Breast epithelium (tissue), 3 donors: ENCODE measurements around the gene OR5AP2.

ENCODE experiments used
- POLR2A ChIP-seq: fragments of 450-650 bp; IDR thresholded peaks from one replicate; pipeline ENCODE4 v1.6.1; 2016; ENCODE audit warnings: antibody characterized with exemption, mild to moderate bottlenecking, moderate library complexity
- POLR2AphosphoS5 ChIP-seq, 3 donors: sonication (generic); formaldehyde crosslinking; IDR thresholded peaks; one replicate each; pipeline ENCODE4 v1.6.1; 2017; ENCODE audit warnings: antibody characterized with exemption in 3 of 3
- TF ChIP-seq, protein P1 (sequence below), 3 donors: fragments of 450-650 bp; IDR thresholded peaks; one replicate each; pipeline ENCODE4 v1.5.1; 2016 to 2017; ENCODE audit warnings: antibody characterized with exemption in 3 of 3, mild to moderate bottlenecking in 3 of 3, moderate library complexity in 3 of 3

DNA sequence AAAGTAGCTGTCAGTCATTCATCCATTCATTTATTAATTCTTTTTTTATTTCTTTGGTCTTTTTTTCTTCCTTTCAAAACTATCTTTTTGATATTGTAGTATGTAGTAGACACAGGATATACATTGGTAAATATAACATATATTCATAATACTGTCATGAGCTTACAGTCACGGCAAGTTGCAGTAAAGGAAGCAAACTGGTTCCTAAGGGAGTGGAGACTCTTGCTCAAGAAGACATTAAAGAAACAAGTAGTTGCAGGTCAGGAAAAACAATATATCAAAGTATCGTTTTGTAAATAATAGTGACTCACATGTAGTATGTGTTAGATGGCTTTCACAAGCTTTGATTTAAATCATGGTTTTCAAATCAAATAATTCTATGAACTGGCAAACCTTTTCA is 28.7 kb upstream of the OR5AP2 start:
- TF ChIP-seq POLR2A (no peak), POLR2AphosphoS5 (IDR thresholded peaks at IDR 0.05) (no peak)
- TF ChIP-seq, protein P1, sequence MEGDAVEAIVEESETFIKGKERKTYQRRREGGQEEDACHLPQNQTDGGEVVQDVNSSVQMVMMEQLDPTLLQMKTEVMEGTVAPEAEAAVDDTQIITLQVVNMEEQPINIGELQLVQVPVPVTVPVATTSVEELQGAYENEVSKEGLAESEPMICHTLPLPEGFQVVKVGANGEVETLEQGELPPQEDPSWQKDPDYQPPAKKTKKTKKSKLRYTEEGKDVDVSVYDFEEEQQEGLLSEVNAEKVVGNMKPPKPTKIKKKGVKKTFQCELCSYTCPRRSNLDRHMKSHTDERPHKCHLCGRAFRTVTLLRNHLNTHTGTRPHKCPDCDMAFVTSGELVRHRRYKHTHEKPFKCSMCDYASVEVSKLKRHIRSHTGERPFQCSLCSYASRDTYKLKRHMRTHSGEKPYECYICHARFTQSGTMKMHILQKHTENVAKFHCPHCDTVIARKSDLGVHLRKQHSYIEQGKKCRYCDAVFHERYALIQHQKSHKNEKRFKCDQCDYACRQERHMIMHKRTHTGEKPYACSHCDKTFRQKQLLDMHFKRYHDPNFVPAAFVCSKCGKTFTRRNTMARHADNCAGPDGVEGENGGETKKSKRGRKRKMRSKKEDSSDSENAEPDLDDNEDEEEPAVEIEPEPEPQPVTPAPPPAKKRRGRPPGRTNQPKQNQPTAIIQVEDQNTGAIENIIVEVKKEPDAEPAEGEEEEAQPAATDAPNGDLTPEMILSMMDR (IDR thresholded peaks at IDR 0.05): no peak
